Fibroblast of skin of back (primary cell): Measurements from ENCODE around the gene RASAL1.

ENCODE experiments used
- DNase-seq: peaks from one replicate; pipeline ENCODE4 v3.0.0-alpha.2; 2013

The RASAL1 gene

DNA sequence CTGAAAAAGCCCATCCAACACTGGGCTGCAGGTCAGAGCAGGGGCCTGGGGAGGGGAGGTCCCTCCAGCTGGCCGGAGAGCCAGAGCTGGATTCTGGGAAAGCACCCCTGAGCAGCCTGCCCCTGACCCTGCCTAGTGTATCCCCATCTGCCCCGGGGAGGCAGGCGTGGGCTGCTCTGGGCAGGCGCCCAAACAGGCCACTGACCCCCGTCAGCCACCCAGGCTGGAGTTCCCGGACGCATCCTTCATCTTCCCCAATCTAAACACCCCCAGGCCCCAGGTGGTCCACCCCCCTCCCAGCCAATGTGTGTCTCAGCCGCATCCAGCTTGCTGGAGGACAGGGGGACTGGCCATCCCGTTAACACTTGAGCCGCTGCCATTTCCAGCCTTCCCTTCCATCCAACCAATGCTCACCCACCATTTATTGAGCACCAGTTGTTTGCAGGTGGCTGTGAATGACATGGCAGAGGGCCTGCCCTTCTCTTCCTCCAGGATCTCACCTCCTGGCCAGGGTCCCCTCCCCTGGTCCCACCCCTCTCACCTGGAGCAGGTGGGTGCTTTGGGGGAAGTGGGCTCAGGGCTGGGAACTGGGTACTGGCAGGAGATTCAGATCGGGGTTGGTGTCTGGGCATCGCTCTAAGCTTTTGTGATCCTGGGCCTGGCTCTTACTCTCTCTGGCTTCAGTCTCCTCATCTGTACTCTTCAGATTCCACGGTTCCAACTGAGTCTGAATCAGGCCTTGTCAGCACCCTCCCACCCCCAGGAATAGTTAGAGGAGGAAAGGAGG, 79.8 kb downstream of the RASAL1 start:
- no peak for DNase-seq

- DNase-seq: no peak
These were observed 80.5 kb downstream of the RASAL1 start for GRCh38 chr12:113054948-113055486.

GRCh38 chr12:113052326-113052725, 83.2 kb downstream of the RASAL1 start:
- DNase-seq: no peak

GRCh38 chr12:113051759-113052158, 83.8 kb downstream of the RASAL1 start:
- no peak for DNase-seq

GRCh38 chr12:113050795-113051194, 84.8 kb downstream of the RASAL1 start:
- no peak for DNase-seq

DNA sequence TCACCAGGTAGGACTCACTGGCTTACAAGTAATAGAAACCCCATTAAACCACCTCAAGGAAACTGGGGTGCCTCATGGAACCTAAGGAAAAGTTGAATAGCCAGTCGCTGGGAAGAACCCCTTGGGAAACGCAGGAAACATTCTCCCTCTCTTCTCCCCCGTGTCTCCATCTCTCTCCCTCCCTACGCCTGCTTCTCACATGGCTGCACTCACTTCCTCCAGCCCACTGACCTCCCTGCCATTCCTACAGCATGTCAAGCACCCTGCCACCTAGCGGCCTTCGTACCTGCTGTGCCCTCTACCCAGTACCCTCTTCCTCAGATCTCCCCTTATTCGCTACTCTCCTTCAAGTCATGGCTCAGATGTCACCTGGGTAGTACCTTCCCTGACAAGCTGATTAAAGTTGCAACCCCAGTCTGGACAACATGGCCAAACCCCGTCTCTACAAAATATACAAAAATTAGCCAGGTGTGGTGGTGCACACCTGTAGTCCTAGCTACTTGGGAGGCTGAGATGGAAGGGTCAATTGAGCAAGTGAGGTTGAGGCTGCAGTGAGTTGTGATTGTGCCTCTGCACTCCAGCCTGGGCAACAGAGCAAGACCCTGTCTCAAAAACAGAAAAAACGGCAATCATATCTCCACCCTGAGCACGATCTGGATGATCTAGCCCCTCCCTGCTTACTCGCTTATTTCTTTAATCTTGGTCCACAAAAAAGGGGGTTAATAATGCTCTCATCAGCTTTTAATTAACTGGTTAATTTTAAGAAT, 85.4 kb downstream of the RASAL1 start:
- DNase-seq: peak; percentile 9
